HG02798 (cell line): Measurements from ENCODE around the gene GALK2.

ENCODE experiments used
- ATAC-seq: cut with Tn5 transposase; IDR thresholded peaks from one replicate; pipeline ENCODE4 v1.9.1; 2021; ENCODE audit warnings: mild to moderate bottlenecking; ENCODE audit not compliant: unreplicated experiment, poor library complexity

The GALK2 gene

GRCh38 chr15:49273734-49274318 lies 103.8 kb downstream of the GALK2 start:
- ATAC-seq, result no peak

- no peak for ATAC-seq
Observed at GRCh38 chr15:49278751-49279150, 108.7 kb downstream of the GALK2 start.

GRCh38 chr15:49279521-49280456 lies 109.7 kb downstream of the GALK2 start:
- ATAC-seq, result no peak

GRCh38 chr15:49282366-49282765 lies 112.3 kb downstream of the GALK2 start:
- no peak for ATAC-seq

- no peak for ATAC-seq
Observed at GRCh38 chr15:49286649-49287404, 116.8 kb downstream of the GALK2 start.

- ATAC-seq, result no peak
Observed at GRCh38 chr15:49287481-49287880, 117.4 kb downstream of the GALK2 start.

- no peak for ATAC-seq
Observed at GRCh38 chr15:49288391-49288790, 118.3 kb downstream of the GALK2 start.

- ATAC-seq, result no peak
Observed at GRCh38 chr15:49290191-49290590, 120.1 kb downstream of the GALK2 start.

GRCh38 chr15:49293941-49294340 lies 123.9 kb downstream of the GALK2 start:
- no peak for ATAC-seq

- no peak for ATAC-seq
Observed at GRCh38 chr15:49296258-49296657, 126.2 kb downstream of the GALK2 start.

- ATAC-seq, result no peak
Observed at GRCh38 chr15:49297584-49297983, 127.5 kb downstream of the GALK2 start.

- ATAC-seq, result no peak
Observed at GRCh38 chr15:49300856-49301255, 130.8 kb downstream of the GALK2 start.

- ATAC-seq, result no peak
Observed at GRCh38 chr15:49301562-49301961, 131.5 kb downstream of the GALK2 start.

- no peak for ATAC-seq
Observed at GRCh38 chr15:49303003-49303402, 133.0 kb downstream of the GALK2 start.

- ATAC-seq, result no peak
Observed at GRCh38 chr15:49306551-49306950, 136.5 kb downstream of the GALK2 start.

- no peak for ATAC-seq
Observed at GRCh38 chr15:49308686-49309085, 138.6 kb downstream of the GALK2 start.

GRCh38 chr15:49309889-49310288 lies 139.8 kb downstream of the GALK2 start:
- ATAC-seq, result no peak

- ATAC-seq, result no peak
Observed at GRCh38 chr15:49313650-49314049, 143.6 kb downstream of the GALK2 start.

GRCh38 chr15:49314716-49315115 lies 144.7 kb downstream of the GALK2 start:
- no peak for ATAC-seq

- ATAC-seq, result no peak
Observed at GRCh38 chr15:49315391-49315823, 145.4 kb downstream of the GALK2 start.

GRCh38 chr15:49320351-49320750 lies 150.3 kb downstream of the GALK2 start:
- no peak for ATAC-seq
